ENCODE measurements around the gene SPTBN5. TPM values are rescaled to one million over a fixed set of nuclear protein-coding genes. Genes with fewer than 3 reads are reported as not detected.

SPTBN5 gene
- total RNA-seq, 2 donors from 2014 or later = 0.52 to 3.0 TPM

DNA sequence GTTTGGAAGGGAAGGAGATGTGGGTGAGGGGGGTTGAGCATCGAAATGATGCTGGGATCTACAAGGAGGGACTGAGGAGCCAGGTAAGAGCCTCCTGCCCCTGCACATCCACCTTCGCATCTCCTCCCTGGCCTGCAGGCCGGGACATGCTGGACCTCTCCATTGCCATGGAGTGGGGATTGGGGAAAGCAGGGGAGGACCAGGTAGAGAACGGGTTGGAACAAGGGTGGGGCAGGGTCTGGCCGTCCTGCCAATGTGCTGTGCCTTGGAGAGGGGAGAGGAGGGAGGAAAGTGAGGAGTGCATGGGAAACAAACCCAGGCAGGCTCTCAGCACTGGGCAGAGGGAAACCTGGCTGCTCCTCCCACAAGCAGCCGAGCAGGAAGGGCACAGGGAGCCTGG lies 44.6 kb downstream of the SPTBN5 start:
- H3K27me3 ChIP-seq = no peaks in the 10 kb centered on the region
- peaks cover 10% of the 10 kb centered on the region for H3K4me1 ChIP-seq
- TF ChIP-seq CTCF (IDR thresholded peaks at IDR 0.05) (no peak), POLR2A (IDR thresholded peaks at IDR 0.05) (no peak)
- ATAC-seq (no peak), DNase-seq (no peak)
- no peak overlapping the region for H3K4me3 ChIP-seq
- peaks cover 0 to 15% of the 10 kb centered on the region in 2 donors for H3K36me3 ChIP-seq (replicated peaks in 1 of 2; ENCODE audit: insufficient read depth in 1 of 2, low read depth in 2 of 2)
- intact Hi-C loops (cut with DNase I) = no loop called here
- 85 to 86% methylated on average over 6 of the region's 6 CpGs for WGBS, 2 donors
- H3K9me3 ChIP-seq = no peaks in the 10 kb centered on the region
- H3K27ac ChIP-seq = no peak overlapping the region

DNA sequence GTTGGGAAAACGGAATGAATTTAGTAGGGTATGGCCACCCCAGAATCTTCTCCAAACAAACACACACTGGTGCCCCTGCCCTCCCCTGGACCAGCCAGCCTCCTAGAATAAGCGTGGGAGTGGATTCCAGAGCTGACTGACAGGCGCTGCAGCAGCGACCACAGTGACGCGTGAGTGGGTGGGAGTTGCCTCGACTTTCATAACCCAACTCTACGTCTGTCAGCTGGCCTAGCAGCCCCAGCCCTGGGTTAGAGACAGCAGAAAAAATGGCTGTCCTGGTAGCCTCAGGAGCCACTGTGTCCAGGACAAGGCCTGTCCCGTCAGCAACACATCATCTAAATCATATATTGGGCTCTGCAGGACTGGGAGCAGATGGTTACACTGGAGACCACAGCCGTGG lies 45.2 kb downstream of the SPTBN5 start:
- 89 to 91% methylated on average over 9 to 10 of the region's 10 CpGs for WGBS, 2 donors
- peaks cover 10% of the 10 kb centered on the region for H3K4me1 ChIP-seq
- H3K36me3 ChIP-seq (replicated peaks in 1 of 2; ENCODE audit: insufficient read depth in 1 of 2, low read depth in 2 of 2) = peaks cover 0 to 15% of the 10 kb centered on the region in 2 donors
- no peak overlapping the region for H3K27ac ChIP-seq
- ATAC-seq (no peak), DNase-seq (no peak)
- no peaks in the 10 kb centered on the region for H3K27me3 ChIP-seq
- TF ChIP-seq CTCF (IDR thresholded peaks at IDR 0.05) = no peak
- no peak for TF ChIP-seq POLR2A (IDR thresholded peaks at IDR 0.05)
- no peaks in the 10 kb centered on the region for H3K9me3 ChIP-seq
- no peak overlapping the region for H3K4me3 ChIP-seq
- intact Hi-C loops (cut with DNase I) = no loop called here

DNA sequence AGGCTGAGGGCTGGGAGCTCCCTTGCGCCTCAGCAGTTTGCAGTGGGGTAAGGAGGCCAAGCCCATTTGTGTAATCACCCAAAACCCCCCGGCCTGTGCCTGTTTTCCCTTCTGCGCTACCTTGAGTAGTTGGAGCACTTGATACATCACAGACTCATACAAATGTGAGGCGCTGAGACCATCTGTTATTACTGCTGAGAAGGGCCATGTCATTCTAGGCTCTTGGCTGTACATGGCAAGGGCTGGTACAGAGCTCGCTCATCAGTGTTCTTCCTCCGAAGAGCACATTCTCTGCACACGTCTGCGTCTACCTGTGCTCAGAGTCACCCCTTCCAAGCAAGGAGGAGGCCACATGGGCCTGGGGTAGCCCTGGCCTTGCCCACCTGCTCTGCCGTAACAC lies 45.9 kb downstream of the SPTBN5 start:
- no peak for TF ChIP-seq POLR2A (IDR thresholded peaks at IDR 0.05)
- no peak for TF ChIP-seq CTCF (IDR thresholded peaks at IDR 0.05)
- intact Hi-C loops (cut with DNase I) = no loop called here
- no peaks in the 10 kb centered on the region for H3K27me3 ChIP-seq
- H3K9me3 ChIP-seq = no peaks in the 10 kb centered on the region
- DNase-seq (no peak), ATAC-seq (no peak)
- no peak overlapping the region for H3K27ac ChIP-seq
- H3K4me3 ChIP-seq = no peak overlapping the region
- H3K36me3 ChIP-seq (replicated peaks in 1 of 2; ENCODE audit: insufficient read depth in 1 of 2, low read depth in 2 of 2) = peaks cover 0 to 15% of the 10 kb centered on the region in 2 donors
- H3K4me1 ChIP-seq = peaks cover 10% of the 10 kb centered on the region
- WGBS, 2 donors = 92 to 94% methylated on average over 6 to 8 of the region's 9 CpGs

- H3K36me3 ChIP-seq (replicated peaks in 1 of 2; ENCODE audit: insufficient read depth in 1 of 2, low read depth in 2 of 2) = peaks cover 0 to 15% of the 10 kb centered on the region in 2 donors
- 85 to 89% methylated on average over 13 to 14 of the region's 14 CpGs for WGBS, 2 donors
- H3K27ac ChIP-seq = no peak overlapping the region
- no peak overlapping the region for H3K4me3 ChIP-seq
- no peaks in the 10 kb centered on the region for H3K9me3 ChIP-seq
- no peak for TF ChIP-seq POLR2A (IDR thresholded peaks at IDR 0.05)
- TF ChIP-seq CTCF (IDR thresholded peaks at IDR 0.05) = no peak
- H3K27me3 ChIP-seq = no peaks in the 10 kb centered on the region
- H3K4me1 ChIP-seq = peaks cover 10% of the 10 kb centered on the region
- DNase-seq = no peak
- intact Hi-C loops (cut with DNase I) = no loop called here
- no peak for ATAC-seq
Measured at GRCh38 chr15:41847206-41847605, 46.6 kb downstream of the SPTBN5 start.

DNA sequence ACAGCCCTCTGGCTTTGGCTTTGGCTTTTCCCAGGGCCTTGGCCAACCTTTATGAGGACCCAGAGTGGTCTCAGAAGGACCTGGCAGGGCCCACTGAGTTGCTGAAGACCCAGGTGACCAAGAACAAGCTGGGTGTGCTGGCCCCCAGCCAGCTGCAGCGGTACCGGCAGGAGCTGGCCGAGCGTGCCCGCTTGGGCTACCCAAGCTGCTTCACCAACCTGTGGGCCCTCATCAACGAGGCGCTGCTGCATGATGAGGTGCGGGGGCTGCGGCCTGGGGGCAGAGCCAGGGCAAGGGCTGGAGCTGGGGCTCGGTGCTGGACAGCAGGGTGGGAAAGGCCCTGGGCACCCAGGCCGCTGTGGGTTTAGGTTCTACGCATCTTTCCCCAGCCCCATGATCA lies 49.0 kb downstream of the SPTBN5 start:
- Histone ChIP-seq H3K36me3 (replicated peaks in 1 of 2; ENCODE audit: insufficient read depth in 1 of 2, low read depth in 2 of 2) (peaks cover 0 to 19% of the 10 kb centered on the region in 2 donors), H3K9me3 (no peaks in the 10 kb centered on the region), H3K27ac (no peak overlapping the region), H3K4me3 (no peak overlapping the region), H3K27me3 (no peaks in the 10 kb centered on the region), H3K4me1 (peaks cover 6% of the 10 kb centered on the region)
- ATAC-seq (no peak), DNase-seq (no peak)
- WGBS, 2 donors = 75 to 82% methylated on average over 4 to 12 of the region's 12 CpGs
- TF ChIP-seq POLR2A (IDR thresholded peaks at IDR 0.05) = no peak
- TF ChIP-seq CTCF (IDR thresholded peaks at IDR 0.05) = no peak
- intact Hi-C loops (cut with DNase I) = no loop called here
